Mucosa of rectum (tissue), 2 donors: ENCODE results near the gene TDRD15.
"Not testable (repeated sequence)": the region's sequence is repeated elsewhere in the genome, so short reads cannot be mapped to it uniquely, and the experiment has no call there.

Source experiments
- H3K27ac ChIP-seq, 2 donors: one replicate each; pipeline ENCODE4 v1.7.0; 2013; ENCODE audit warnings: inconsistent platforms in 2 of 2, low read depth in 2 of 2, low read length in 2 of 2
- H3K27me3 ChIP-seq, 2 donors: one replicate each; pipeline ENCODE4 v1.7.0; 2013; ENCODE audit warnings: low read length in 2 of 2; ENCODE audit not compliant: control insufficient read depth in 2 of 2, insufficient read depth in 2 of 2
- H3K36me3 ChIP-seq, 2 donors: one replicate each; pipeline ENCODE4 v1.7.0; 2013; ENCODE audit warnings: low read length in 2 of 2; ENCODE audit not compliant: control insufficient read depth in 2 of 2, insufficient read depth in 2 of 2
- H3K4me1 ChIP-seq, 2 donors: one replicate each; pipeline ENCODE4 v1.7.0; 2013; ENCODE audit warnings: low read length in 2 of 2, mild to moderate bottlenecking in 1 of 2; ENCODE audit not compliant: control insufficient read depth in 2 of 2, insufficient read depth in 2 of 2
- H3K4me3 ChIP-seq, 2 donors: one replicate each; pipeline ENCODE4 v1.7.0; 2013; ENCODE audit warnings: low read length in 2 of 2
- H3K9ac ChIP-seq, 2 donors: one replicate each; pipeline ENCODE4 v1.7.0; 2013; ENCODE audit warnings: low read length in 2 of 2, low read depth in 1 of 2, mild to moderate bottlenecking in 1 of 2
- H3K9me3 ChIP-seq, 2 donors: one replicate each; pipeline ENCODE4 v1.7.0; 2013; ENCODE audit warnings: low read length in 2 of 2; ENCODE audit not compliant: control insufficient read depth in 2 of 2
- donor health status: healthy.
- donor health status: Normal muscosa, but diverticular disease.

TDRD15 gene

GRCh38 chr2:21099281-21099907 lies 24.4 kb upstream of the TDRD15 start:
- no peak overlapping the region for H3K4me3 ChIP-seq
- no peaks in the 10 kb centered on the region for H3K36me3 ChIP-seq
- no peaks in the 10 kb centered on the region for H3K27me3 ChIP-seq
- no peak overlapping the region for H3K27ac ChIP-seq
- no peak overlapping the region for H3K9ac ChIP-seq
- no peaks in the 10 kb centered on the region for H3K4me1 ChIP-seq
- H3K9me3 ChIP-seq, result no peaks in the 10 kb centered on the region

DNA sequence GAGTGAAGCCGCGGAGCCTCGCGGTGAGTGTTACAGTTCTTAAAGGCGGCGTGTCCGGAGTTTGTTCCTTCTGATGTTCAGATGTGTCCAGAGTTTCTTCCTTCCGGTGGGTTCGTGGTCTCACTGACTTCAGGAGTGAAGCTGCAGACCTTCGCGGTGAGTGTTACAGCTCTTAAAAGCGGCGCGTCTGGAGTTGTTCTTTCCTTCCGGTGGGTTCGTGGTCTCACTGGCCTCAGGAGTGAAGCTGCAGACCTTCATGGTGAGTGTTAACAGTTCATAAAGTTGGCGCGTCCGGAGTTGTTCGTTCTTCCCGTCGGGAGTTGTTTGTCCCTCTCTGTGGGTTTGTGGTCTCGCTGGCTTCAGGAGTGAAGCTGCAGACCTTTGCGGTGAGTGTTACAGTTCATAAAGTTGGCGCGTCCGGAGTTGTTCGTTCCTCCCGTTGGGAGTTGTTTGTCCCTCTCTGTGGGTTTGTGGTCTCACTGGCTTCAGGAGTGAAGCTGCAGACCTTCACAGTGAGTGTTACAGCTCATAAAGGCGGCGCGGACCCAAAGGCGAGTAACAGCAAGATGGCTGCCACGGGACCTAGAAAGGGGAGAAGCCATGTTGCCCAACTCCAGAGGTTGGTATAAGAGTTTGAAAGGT lies 22.1 kb upstream of the TDRD15 start:
- not testable (repeated sequence) for H3K27ac ChIP-seq, H3K4me1 ChIP-seq, H3K27me3 ChIP-seq, H3K9ac ChIP-seq, H3K4me3 ChIP-seq, H3K9me3 ChIP-seq, H3K36me3 ChIP-seq

- Histone ChIP-seq H3K27me3 (no peaks in the 10 kb centered on the region), H3K9me3 (no peaks in the 10 kb centered on the region), H3K36me3 (no peaks in the 10 kb centered on the region), H3K4me1 (no peaks in the 10 kb centered on the region), H3K27ac (no peak overlapping the region), H3K9ac (no peak overlapping the region), H3K4me3 (no peak overlapping the region)
Measured at GRCh38 chr2:21102356-21102755, 21.4 kb upstream of the TDRD15 start.

- Histone ChIP-seq H3K9ac (no peak overlapping the region), H3K4me1 (no peaks in the 10 kb centered on the region), H3K4me3 (no peak overlapping the region), H3K27me3 (no peaks in the 10 kb centered on the region), H3K36me3 (no peaks in the 10 kb centered on the region), H3K27ac (no peak overlapping the region), H3K9me3 (no peaks in the 10 kb centered on the region)
Measured at GRCh38 chr2:21103274-21103891, 20.4 kb upstream of the TDRD15 start.

- Histone ChIP-seq H3K27me3 (no peaks in the 10 kb centered on the region), H3K4me1 (no peaks in the 10 kb centered on the region), H3K9me3 (no peaks in the 10 kb centered on the region), H3K4me3 (no peak overlapping the region), H3K36me3 (no peaks in the 10 kb centered on the region), H3K9ac (no peak overlapping the region), H3K27ac (no peak overlapping the region)
Measured at GRCh38 chr2:21104030-21104660, 19.6 kb upstream of the TDRD15 start.

- H3K4me3 ChIP-seq, result no peak overlapping the region
- H3K9me3 ChIP-seq, result no peaks in the 10 kb centered on the region
- H3K27me3 ChIP-seq, result no peaks in the 10 kb centered on the region
- no peak overlapping the region for H3K27ac ChIP-seq
- H3K9ac ChIP-seq, result no peak overlapping the region
- H3K36me3 ChIP-seq, result no peaks in the 10 kb centered on the region
- H3K4me1 ChIP-seq, result no peaks in the 10 kb centered on the region
Measured at GRCh38 chr2:21111012-21111411, 12.8 kb upstream of the TDRD15 start.

GRCh38 chr2:21117688-21118087 lies 6.1 kb upstream of the TDRD15 start:
- H3K27ac ChIP-seq, result no peak overlapping the region
- H3K9ac ChIP-seq, result no peak overlapping the region

DNA sequence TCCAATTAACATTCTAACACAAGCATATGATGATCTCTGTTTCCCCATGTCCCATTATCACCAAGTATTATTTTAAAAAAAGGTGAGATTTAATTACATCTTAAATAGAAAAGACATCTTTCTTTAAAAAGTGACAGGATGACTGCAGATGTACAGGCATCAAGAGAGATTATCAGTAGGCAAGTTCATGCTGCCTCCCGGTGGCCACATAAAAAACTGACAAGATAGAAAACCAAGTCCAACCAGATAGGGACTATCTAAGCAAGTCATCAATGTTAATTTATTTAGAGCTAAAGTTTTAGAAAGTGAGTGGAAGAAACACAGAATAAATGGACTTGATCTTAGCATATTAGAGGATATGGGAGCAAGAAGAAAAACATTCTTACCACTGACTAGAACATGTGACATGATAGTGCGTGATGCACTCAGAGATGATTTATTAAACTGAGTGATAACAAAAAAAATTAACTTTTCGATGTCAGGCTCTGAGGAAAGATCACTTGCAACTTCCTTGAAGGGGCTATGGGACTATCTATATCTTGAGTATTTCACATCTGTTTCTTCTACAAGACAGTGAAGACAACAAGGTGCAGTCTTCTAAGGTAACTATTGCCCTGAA lies 5.4 kb upstream of the TDRD15 start:
- H3K9ac ChIP-seq, result no peak overlapping the region
- H3K27ac ChIP-seq, result no peak overlapping the region
- no peaks in the 10 kb centered on the region for H3K27me3 ChIP-seq
- no peaks in the 10 kb centered on the region for H3K9me3 ChIP-seq
- no peaks in the 10 kb centered on the region for H3K4me1 ChIP-seq
- no peaks in the 10 kb centered on the region for H3K36me3 ChIP-seq
- H3K4me3 ChIP-seq, result no peak overlapping the region

More at GRCh38 chr2:21117688-21118087, 6.1 kb upstream of the TDRD15 start:
- Histone ChIP-seq H3K36me3 (no peaks in the 10 kb centered on the region), H3K27me3 (no peaks in the 10 kb centered on the region), H3K9me3 (no peaks in the 10 kb centered on the region), H3K4me3 (no peak overlapping the region), H3K4me1 (no peaks in the 10 kb centered on the region)

GRCh38 chr2:21131861-21132260 lies 8.1 kb downstream of the TDRD15 start:
- Histone ChIP-seq H3K36me3 (no peaks in the 10 kb centered on the region), H3K27ac (no peak overlapping the region), H3K4me3 (no peak overlapping the region), H3K9me3 (no peaks in the 10 kb centered on the region), H3K9ac (no peak overlapping the region), H3K27me3 (no peaks in the 10 kb centered on the region), H3K4me1 (no peaks in the 10 kb centered on the region)

DNA sequence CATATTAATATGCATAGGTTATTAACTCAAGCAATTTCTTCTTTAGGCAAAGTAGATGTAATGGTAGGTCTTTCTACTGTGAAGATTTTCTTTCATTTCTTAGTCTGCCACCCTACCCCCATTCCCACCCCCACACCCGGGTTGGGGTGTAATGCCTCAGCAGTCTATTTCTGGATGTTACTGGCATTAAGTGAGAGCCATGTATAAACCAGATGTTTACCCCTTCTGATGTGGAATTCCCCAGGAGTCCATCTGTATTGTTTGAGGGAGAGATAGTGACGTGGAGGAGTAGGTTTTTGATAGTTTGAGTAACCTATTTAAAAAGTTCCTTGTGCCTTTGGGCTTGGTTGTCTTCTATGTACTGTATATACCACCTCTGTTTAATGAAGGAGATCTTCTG lies 11.8 kb downstream of the TDRD15 start:
- H3K4me1 ChIP-seq, result no peaks in the 10 kb centered on the region
- no peaks in the 10 kb centered on the region for H3K27me3 ChIP-seq
- H3K36me3 ChIP-seq, result no peaks in the 10 kb centered on the region
- no peak overlapping the region for H3K4me3 ChIP-seq
- no peaks in the 10 kb centered on the region for H3K9me3 ChIP-seq
- no peak overlapping the region for H3K9ac ChIP-seq
- H3K27ac ChIP-seq, result no peak overlapping the region
